Measurements from ENCODE around the gene DSCAML1.

The DSCAML1 gene

DNA sequence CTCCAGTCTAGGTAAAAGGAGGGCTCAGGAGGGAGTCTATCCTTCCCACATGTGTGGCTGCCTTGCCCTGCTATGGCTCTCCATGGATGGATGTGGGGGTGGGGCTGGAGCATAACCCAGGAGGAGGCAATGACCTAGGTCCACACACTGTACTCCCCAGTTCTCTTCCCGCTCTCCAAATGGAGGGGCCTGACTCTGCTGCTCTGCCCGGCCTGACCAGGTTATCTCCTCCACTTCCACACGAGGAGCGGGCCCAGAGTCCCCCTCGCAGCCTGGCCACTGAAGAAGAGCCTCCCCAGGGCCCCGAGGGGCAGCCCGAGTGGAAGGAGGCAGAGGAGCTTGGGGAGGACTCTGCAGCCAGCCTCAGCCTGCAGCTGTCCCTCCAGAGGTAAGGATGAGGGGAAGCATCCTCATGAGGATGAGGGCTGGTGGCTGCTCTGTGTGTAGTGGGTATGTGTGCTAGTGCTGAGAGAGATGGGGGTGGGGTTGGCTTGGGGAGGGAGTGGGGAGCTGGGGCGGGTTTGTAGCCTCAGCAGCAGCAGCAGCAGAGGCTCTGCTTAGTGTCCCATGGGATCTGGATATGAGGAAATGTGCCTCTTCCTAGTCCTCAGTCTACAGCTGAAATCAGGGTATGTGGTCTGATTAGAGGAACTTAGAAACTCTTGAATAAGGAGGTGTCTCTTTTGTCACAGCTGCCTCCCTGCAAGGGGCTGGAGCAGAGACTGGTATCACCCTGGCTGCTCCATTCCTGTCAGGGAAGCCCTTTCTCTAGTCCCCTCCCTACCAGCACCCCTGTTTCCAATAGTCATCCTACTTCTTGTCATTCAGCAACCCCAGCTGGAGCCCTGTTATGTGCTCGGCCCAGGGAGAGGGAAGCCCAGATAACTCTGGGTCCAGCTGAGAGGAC is 415.3 kb downstream of the DSCAML1 start:
- H3K36me3 ChIP-seq (ENCODE audit: control insufficient read depth, insufficient read depth, low read length) = peaks cover 22% of the 10 kb centered on the region; the same call in 1 of the 2 replicates
- no peak overlapping the region for H3K27ac ChIP-seq (ENCODE audit: low read depth, low read length)
- no peak overlapping the region for H3K4me3 ChIP-seq (ENCODE audit: low read depth, low read length)
- no peaks in the 10 kb centered on the region for H3K27me3 ChIP-seq (ENCODE audit: control insufficient read depth, insufficient read depth, low read length)
- no peak overlapping the region for H3K9ac ChIP-seq (ENCODE audit: low read depth, low read length)
- H3K9me3 ChIP-seq (ENCODE audit: control insufficient read depth, insufficient read depth, low read length) = no peaks in the 10 kb centered on the region
- no peaks in the 10 kb centered on the region for H3K4me1 ChIP-seq (ENCODE audit: control insufficient read depth, insufficient read depth, low read length)

DNA sequence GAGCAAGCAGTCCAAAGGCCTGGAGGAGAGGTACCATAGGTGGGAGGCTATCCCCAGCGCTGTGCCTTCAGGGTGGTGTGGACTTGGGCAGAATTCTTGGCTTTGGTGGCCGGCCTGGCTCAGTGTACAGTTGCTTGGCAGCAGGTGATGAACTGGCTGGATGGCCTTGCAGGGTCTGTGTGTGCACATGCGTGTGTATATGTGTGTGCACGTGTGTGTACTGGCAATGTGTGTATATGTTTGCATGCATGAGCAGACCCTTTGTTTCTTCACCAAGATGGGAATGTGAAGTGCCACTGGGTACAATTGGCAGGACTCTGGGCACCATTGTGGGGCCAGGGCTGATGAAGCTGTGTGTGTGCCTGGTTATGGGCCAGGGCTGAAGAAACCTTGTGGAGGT is 416.3 kb downstream of the DSCAML1 start:
- Histone ChIP-seq H3K4me1 (ENCODE audit: control insufficient read depth, insufficient read depth, low read length) (no peaks in the 10 kb centered on the region), H3K9me3 (ENCODE audit: control insufficient read depth, insufficient read depth, low read length) (no peaks in the 10 kb centered on the region), H3K9ac (ENCODE audit: low read depth, low read length) (no peak overlapping the region), H3K4me3 (ENCODE audit: low read depth, low read length) (no peak overlapping the region), H3K27me3 (ENCODE audit: control insufficient read depth, insufficient read depth, low read length) (no peaks in the 10 kb centered on the region), H3K36me3 (ENCODE audit: control insufficient read depth, insufficient read depth, low read length) (peaks cover 25% of the 10 kb centered on the region; the same call in 1 of the 2 replicates), H3K27ac (ENCODE audit: low read depth, low read length) (no peak overlapping the region)

DNA sequence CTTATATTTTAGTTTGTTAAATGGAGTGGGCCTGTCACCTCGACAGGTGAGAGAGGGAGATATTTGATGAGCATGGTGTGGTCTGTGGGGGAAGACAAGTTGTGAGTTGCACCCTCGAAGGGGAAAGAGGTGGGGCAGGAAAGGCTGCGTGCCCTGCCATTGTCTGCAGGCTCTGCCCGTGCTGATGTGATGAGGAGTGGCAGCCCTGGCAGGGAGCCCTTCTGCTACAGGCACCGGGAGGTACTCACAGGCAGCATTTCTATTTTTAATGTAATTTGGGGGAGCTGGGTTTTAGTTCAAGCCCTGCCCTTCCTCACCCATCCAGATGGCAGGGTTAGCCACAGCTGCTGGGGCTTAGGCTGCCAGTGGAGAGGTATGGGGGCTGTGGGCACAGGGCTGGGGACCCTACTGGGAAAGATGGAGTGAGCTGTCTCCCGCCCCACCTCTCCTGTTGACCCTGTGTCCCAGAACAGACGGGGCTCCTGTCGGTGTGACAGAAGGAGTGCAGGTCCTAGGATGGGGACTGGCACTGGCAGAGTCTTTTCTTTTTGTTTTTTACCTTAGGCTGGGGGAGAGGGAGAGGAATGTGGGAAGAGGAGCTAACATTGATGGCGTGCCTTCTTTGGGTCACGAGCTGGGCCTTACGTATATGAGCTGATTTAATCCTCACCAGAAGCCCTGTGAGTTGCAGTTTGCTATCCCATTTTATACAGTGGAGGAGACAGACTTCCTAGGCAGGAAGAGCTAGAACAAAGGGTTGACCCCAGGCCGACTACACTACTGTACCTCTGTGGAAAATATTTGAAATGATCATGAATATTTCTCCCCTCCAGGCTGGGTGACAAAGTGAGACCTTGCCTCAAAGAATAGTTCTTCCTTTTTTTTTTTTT is 417.8 kb downstream of the DSCAML1 start:
- H3K4me3 ChIP-seq (ENCODE audit: low read depth, low read length) = no peak overlapping the region
- peaks cover 31% of the 10 kb centered on the region; the same call in 1 of the 2 replicates for H3K36me3 ChIP-seq (ENCODE audit: control insufficient read depth, insufficient read depth, low read length)
- no peaks in the 10 kb centered on the region for H3K9me3 ChIP-seq (ENCODE audit: control insufficient read depth, insufficient read depth, low read length)
- no peaks in the 10 kb centered on the region for H3K27me3 ChIP-seq (ENCODE audit: control insufficient read depth, insufficient read depth, low read length)
- no peak overlapping the region for H3K27ac ChIP-seq (ENCODE audit: low read depth, low read length)
- H3K4me1 ChIP-seq (ENCODE audit: control insufficient read depth, insufficient read depth, low read length) = no peaks in the 10 kb centered on the region
- no peak overlapping the region for H3K9ac ChIP-seq (ENCODE audit: low read depth, low read length)

All from HUES48 (cell line).